Endometrial microvascular endothelial cells (primary cell): ENCODE results near the gene GP1BA. TPM values are rescaled to one million over a fixed set of nuclear protein-coding genes. Genes with fewer than 3 reads are reported as not detected.

Experiments
- in situ Hi-C: cut with HindIII; loops from 2 replicates; pipeline ENCODE4 v1.10.0; 2017; ENCODE audit warnings: low sequenced_read_pairs, low pct_unique_long_range_greater_than_20kb; ENCODE audit errors: inconsistent ontology term
- total RNA-seq: library from RNA; depleted of rRNA; stranded (reverse); fragments of >200 nt; gene quantifications from one replicate; pipeline ENCODE4 v1.2.3, GENCODE V29; 2015; ENCODE audit errors: inconsistent ontology term

The GP1BA gene
- not detected for total RNA-seq

GRCh38 chr17:4931963-4932362 is at the start of gene GP1BA:
GP1BA (plus strand) TSS chr17:4932277; CDS start chr17:4932605, 328 bp downstream.
- in situ Hi-C loops: no loop called here

DNA sequence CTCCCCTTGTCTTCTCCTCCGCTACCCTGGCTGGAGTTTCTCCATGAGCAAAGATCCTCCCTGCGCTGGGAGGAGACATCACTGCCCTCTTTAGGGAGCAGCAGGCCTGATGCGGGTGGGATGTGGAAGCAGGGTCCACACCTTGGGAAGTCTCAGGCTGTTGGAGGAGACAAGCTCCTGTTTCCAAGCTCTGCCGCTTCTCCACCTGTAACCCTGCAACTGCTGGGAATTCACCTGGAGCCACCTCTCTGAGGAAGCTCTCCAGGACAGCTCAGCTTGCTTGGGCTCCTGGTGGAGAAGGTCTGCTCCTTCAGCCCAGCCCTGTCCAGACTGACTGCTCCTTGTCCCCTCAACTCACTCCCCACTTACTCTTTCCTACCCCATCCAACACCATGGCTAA is 47.6 kb upstream of the GP1BA start:
- in situ Hi-C loops: no loop called here

- in situ Hi-C loops: no loop called here
Measured at GRCh38 chr17:4886830-4887229, 45.2 kb upstream of the GP1BA start.

- in situ Hi-C loops: no loop called here
Measured at GRCh38 chr17:4887581-4887980, 44.5 kb upstream of the GP1BA start.

DNA sequence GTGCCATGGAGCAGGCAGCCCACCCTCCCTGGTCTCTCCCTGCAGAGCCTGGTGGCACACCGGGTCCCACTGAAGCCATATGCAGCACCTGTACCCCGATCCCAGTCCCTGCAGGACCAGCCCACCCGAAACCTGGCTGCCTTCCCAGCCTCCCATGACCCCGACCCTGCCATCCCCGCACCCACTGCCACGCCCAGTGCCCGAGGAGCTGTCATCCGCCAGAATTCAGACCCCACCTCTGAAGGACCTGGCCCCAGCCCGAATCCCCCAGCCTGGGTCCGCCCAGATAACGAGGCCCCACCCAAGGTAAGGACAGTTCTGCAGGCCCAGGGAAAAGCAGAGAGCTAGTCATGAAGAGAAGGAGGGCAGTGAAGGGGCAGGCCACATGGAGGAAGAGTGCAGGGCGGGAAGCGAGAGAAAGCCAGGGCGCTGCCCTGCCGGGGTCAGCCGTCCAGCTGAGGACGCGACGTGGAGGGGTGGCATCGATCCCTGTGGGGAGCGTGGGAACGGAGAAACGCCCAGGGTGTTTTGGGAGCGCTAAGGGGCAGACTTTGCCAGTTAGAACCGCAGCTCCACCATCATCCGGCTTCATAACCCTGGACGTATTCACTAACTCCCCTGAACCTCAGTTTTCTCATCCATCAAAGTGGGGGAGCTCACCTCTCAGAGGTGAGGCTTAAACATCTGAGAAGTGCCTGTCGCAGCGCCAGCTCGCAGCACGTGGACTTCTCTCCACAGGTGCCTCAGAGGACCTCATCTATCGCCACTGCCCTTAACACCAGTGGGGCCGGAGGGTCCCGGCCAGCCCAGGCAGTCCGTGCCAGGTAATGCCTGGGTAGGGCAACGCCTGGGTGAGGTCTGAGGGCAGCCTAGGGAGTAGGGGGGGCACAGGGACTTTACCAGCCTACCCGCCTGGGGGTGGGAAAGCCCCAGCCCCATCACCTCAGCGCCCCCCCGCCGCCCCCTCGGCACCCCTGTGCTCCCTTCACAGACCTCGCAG is 40.4 kb upstream of the GP1BA start:
- in situ Hi-C loops: no loop called here

GRCh38 chr17:4892499-4893221 is 39.4 kb upstream of the GP1BA start:
- in situ Hi-C loops: no loop called here

- in situ Hi-C loops: no loop called here
Measured at GRCh38 chr17:4893272-4893671, 38.8 kb upstream of the GP1BA start.

DNA sequence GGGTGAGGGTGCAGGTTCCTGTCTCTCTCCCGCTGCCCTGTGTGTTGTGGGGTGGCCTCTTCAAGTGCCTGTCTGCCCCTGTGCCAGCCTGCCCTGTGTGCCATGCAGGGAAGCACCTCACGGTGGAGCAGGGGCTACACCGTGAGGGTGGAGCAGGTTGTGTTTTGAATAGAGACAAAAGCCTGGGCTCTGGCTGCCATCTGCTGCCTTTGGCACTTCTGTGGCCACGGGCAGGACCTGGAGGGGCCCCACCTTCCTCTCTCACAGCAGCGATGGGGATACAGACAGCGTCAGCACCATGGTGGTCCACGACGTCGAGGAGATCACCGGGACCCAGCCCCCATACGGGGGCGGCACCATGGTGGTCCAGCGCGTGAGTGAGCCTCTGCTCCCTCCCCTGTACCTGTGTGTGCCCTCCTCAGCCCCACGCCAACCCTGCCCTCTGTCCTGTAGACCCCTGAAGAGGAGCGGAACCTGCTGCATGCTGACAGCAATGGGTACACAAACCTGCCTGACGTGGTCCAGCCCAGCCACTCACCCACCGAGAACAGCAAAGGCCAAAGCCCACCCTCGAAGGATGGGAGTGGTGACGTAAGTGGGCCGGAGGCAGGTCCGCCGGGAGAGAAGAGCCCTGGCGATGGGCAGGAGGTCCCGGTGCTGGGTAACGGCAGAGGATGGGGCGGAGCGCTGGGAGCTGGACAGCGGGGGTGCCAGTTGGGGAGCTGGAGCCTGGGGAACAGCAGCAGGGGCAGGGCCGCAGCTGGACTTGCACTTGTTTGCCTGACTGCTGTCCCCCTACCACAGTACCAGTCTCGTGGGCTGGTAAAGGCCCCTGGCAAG is 38.1 kb upstream of the GP1BA start:
- in situ Hi-C loops: no loop called here

GRCh38 chr17:4895121-4895520 is 37.0 kb upstream of the GP1BA start:
- in situ Hi-C loops: no loop called here

- in situ Hi-C loops: no loop called here
Measured at GRCh38 chr17:4895657-4896331, 36.3 kb upstream of the GP1BA start.

DNA sequence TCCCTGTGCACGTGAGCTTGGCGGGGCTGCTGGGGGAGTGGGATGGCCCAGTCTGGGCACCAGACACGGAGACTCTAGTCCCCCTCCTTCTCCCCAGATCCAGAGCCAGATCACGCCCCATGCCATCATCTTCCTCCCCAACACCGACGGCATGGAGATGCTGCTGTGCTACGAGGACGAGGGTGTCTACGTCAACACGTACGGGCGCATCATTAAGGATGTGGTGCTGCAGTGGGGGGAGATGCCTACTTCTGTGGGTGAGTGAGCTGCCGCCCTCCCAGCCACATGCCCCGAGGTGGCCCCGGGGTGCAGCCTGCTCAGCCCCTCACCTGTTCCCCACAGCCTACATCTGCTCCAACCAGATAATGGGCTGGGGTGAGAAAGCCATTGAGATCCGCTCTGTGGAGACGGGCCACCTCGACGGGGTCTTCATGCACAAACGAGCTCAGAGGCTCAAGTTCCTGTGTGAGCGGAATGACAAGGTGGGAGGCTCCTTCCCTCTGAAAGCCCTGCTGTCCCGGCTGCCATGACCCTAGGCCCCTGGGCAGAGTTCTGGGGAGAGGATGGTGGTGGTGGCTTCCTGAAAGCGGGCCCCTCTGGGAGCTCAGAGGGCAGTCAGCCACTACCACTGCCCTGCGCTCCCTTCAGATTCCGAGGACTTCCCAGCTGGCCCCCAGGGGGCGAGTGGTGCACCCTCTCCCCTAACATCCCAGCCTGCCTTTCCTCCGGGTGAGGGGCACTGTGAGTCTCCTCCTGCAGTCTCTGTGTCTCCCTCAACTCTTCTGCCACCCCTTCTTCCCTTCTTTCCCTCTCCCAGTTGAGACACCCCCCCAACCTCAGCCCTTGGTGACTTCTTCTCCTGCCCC is 35.5 kb upstream of the GP1BA start:
- in situ Hi-C loops: no loop called here

DNA sequence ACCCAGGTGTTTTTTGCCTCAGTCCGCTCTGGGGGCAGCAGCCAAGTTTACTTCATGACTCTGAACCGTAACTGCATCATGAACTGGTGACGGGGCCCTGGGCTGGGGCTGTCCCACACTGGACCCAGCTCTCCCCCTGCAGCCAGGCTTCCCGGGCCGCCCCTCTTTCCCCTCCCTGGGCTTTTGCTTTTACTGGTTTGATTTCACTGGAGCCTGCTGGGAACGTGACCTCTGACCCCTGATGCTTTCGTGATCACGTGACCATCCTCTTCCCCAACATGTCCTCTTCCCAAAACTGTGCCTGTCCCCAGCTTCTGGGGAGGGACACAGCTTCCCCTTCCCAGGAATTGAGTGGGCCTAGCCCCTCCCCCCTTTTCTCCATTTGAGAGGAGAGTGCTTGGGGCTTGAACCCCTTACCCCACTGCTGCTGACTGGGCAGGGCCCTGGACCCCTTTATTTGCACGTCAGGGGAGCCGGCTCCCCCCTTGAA is 34.8 kb upstream of the GP1BA start:
- in situ Hi-C loops: no loop called here

- in situ Hi-C loops: no loop called here
Measured at GRCh38 chr17:4897785-4898184, 34.3 kb upstream of the GP1BA start.

GRCh38 chr17:4898351-4898750 is 33.7 kb upstream of the GP1BA start:
- in situ Hi-C loops: no loop called here

DNA sequence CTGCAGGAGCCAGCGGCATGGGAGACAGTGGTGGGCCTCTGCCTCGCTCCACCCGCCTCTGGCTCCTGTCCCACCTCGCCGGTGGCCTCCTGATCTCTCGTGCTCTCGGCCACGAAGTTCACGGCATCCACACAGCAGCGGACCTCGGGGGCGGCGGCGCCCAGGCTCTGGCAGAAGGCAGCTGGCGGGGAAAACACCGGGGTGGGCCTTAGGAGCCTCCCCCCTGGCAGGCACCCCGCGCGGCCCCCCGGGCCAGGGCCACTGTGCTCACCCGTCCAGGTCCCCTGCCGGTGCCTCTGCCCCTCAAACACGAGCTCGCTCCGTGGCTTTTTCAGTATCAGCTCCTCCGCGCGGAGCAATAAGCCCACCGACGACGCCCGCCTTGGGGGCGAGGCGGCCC is 33.1 kb upstream of the GP1BA start:
- in situ Hi-C loops: no loop called here

GRCh38 chr17:4899341-4900230 is 32.5 kb upstream of the GP1BA start, which contains the start of gene C17orf107:
C17orf107 (plus strand) TSS chr17:4899536; CDS start chr17:4899763, 227 bp downstream.
- in situ Hi-C loops: no loop called here
